ENCODE results near the gene LRRC38. TPM values are rescaled to one million over a fixed set of nuclear protein-coding genes. Genes with fewer than 3 reads are reported as not detected.

LRRC38 gene
- total RNA-seq, 2 donors from 2014 or later = 0.14 to 0.45 TPM

DNA sequence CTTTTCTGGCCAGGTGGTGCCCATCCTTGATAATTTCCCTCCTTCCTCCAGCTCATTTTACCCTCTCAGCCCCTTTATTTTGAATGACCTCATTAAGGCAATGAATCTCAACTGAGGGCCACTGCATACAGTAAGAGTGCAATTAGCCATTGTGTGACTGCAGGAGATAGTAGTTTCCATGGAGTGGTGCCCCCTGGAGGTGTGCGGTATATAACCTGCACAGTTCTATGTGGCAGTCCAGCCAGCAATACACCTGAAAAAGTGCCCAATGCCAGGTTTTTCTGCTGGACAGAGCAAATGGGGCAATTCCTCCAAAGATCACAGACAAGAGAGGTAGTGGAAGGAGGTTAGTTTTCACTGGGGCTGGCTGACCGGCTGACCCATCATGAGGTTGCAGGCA is 25.9 kb upstream of the LRRC38 start:
- Histone ChIP-seq H3K4me3 (no peak overlapping the region), H3K27ac (no peak overlapping the region), H3K4me1 (replicated peaks) (no peaks in the 10 kb centered on the region), H3K27me3 (replicated peaks; ENCODE audit: insufficient read depth) (no peaks in the 10 kb centered on the region), H3K36me3 (no peaks in the 10 kb centered on the region), H3K9me3 (no peaks in the 10 kb centered on the region)
- DNase-seq (ENCODE audit: low spot score) = no peak
- WGBS = 95% methylated on average over 2 of the region's 2 CpGs
- TF ChIP-seq POLR2AphosphoS5 (IDR thresholded peaks at IDR 0.05) (no peak), POLR2A (IDR thresholded peaks at IDR 0.05) (no peak)
- TF ChIP-seq, protein P1, sequence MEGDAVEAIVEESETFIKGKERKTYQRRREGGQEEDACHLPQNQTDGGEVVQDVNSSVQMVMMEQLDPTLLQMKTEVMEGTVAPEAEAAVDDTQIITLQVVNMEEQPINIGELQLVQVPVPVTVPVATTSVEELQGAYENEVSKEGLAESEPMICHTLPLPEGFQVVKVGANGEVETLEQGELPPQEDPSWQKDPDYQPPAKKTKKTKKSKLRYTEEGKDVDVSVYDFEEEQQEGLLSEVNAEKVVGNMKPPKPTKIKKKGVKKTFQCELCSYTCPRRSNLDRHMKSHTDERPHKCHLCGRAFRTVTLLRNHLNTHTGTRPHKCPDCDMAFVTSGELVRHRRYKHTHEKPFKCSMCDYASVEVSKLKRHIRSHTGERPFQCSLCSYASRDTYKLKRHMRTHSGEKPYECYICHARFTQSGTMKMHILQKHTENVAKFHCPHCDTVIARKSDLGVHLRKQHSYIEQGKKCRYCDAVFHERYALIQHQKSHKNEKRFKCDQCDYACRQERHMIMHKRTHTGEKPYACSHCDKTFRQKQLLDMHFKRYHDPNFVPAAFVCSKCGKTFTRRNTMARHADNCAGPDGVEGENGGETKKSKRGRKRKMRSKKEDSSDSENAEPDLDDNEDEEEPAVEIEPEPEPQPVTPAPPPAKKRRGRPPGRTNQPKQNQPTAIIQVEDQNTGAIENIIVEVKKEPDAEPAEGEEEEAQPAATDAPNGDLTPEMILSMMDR (IDR thresholded peaks at IDR 0.05) = no peak
- intact Hi-C loops (cut with DNase I) = loop anchor here (5.0 kb wide), 2 partner anchors 43 to 78 kb away; partner anchors contain the start of gene PDPN

DNA sequence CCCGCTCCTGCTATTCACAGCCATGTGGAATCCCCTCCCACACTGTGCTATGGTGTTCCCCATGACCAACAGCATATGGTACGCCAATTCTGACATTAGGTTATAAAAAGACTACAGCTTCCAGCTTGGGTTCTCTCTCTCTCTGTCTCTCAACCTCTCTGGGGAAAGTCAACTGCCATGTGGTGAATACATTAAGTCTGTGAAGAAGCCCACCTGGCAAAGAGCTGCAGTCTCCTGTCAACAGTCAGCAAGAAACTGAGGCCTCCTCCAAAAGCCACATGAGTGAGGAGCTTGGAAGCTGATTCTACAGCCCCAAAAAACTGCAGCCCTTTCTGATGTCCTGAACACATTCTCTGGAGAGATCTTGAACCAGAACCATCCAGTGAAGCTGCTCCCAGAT is 25.0 kb upstream of the LRRC38 start:
- no peak for DNase-seq (ENCODE audit: low spot score)
- no peak overlapping the region for H3K27ac ChIP-seq
- H3K4me1 ChIP-seq (replicated peaks) = no peaks in the 10 kb centered on the region
- intact Hi-C loops (cut with DNase I) = no loop called here
- TF ChIP-seq POLR2A (IDR thresholded peaks at IDR 0.05) (no peak), POLR2AphosphoS5 (IDR thresholded peaks at IDR 0.05) (no peak)
- TF ChIP-seq, protein P1 (IDR thresholded peaks at IDR 0.05) = no peak
- no peak overlapping the region for H3K4me3 ChIP-seq
- 95% methylated on average over 2 of the region's 2 CpGs for WGBS
- no peaks in the 10 kb centered on the region for H3K36me3 ChIP-seq
- no peaks in the 10 kb centered on the region for H3K9me3 ChIP-seq
- no peaks in the 10 kb centered on the region for H3K27me3 ChIP-seq (replicated peaks; ENCODE audit: insufficient read depth)

DNA sequence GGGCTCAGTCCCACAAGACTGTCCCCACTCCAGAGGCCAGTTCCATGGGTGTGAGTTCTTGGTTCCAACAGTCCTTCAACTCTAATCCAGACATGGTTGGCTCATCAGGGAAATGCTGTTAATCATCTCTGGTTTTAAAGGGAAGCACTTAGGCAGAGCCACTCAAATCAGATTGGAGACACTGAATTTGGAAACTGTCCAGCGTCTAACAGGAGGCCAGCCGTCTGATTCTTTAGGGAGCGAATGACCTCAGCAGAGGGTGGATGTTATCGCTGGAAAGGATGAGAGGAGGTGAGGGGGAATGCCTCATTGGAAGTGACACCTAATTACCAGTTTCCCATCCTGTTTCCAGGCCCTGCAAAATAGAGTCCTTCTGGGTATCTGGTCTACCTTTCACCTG is 22.8 kb upstream of the LRRC38 start:
- 76% methylated on average over 4 of the region's 4 CpGs for WGBS
- H3K4me1 ChIP-seq (replicated peaks) = no peaks in the 10 kb centered on the region
- no peaks in the 10 kb centered on the region for H3K27me3 ChIP-seq (replicated peaks; ENCODE audit: insufficient read depth)
- no peak for TF ChIP-seq POLR2A (IDR thresholded peaks at IDR 0.05)
- no peak for TF ChIP-seq POLR2AphosphoS5 (IDR thresholded peaks at IDR 0.05)
- TF ChIP-seq, protein P1 (IDR thresholded peaks at IDR 0.05) = no peak
- intact Hi-C loops (cut with DNase I) = no loop called here
- DNase-seq (ENCODE audit: low spot score) = no peak
- H3K27ac ChIP-seq = no peak overlapping the region
- no peaks in the 10 kb centered on the region for H3K36me3 ChIP-seq
- H3K4me3 ChIP-seq = no peak overlapping the region
- H3K9me3 ChIP-seq = no peaks in the 10 kb centered on the region

DNA sequence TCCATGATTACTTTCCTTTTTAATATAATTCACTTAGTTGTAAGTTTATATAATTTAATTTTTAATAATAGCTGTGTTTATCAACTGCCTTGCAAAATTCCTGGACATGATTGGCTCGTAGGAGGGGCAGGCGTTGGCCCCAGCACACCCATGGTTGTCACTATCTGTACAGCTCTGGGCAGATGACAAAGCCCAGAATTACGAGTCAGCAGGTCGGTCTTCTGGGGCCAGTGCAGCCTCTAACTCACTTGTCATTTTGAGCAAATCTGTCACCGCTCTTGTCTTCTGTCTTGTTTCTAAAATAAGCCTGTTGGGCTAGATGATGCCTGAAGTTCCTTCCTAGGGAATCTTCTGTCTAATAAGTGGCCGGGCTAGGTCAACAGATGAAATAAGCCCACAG is 21.4 kb upstream of the LRRC38 start:
- TF ChIP-seq, protein P1 (IDR thresholded peaks at IDR 0.05) = no peak
- no peak for TF ChIP-seq POLR2A (IDR thresholded peaks at IDR 0.05)
- no peak for TF ChIP-seq POLR2AphosphoS5 (IDR thresholded peaks at IDR 0.05)
- intact Hi-C loops (cut with DNase I) = no loop called here
- WGBS = 90% methylated on average over 6 of the region's 6 CpGs
- DNase-seq (ENCODE audit: low spot score) = no peak
- Histone ChIP-seq H3K27ac (no peak overlapping the region), H3K27me3 (replicated peaks; ENCODE audit: insufficient read depth) (no peaks in the 10 kb centered on the region), H3K36me3 (no peaks in the 10 kb centered on the region), H3K4me3 (no peak overlapping the region), H3K4me1 (replicated peaks) (no peaks in the 10 kb centered on the region), H3K9me3 (no peaks in the 10 kb centered on the region)

DNA sequence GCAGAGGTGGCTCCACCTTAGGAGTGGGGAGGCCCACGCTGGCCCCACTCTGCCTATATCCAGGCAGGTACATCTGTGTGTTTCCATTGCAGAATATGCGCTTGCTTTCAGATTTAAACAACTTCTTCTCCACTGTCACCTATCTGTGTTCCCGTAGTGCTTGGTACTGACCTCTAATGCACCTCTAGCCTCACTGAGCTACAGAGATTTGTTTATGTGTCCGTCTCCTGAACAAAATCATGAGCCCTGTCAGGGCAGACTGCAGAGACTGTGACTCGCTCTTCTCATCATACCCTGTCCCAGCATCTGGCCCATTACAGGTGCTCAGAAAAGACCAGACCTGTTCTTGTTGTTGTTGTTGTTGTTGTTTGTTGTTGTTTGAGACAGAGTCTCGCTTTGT is 14.5 kb upstream of the LRRC38 start:
- 87% methylated on average over 6 of the region's 6 CpGs for WGBS
- intact Hi-C loops (cut with DNase I) = no loop called here
- Histone ChIP-seq H3K27me3 (replicated peaks; ENCODE audit: insufficient read depth) (no peaks in the 10 kb centered on the region), H3K36me3 (no peaks in the 10 kb centered on the region), H3K9me3 (no peaks in the 10 kb centered on the region), H3K4me1 (replicated peaks) (no peaks in the 10 kb centered on the region), H3K27ac (no peak overlapping the region), H3K4me3 (no peak overlapping the region)
- no peak for DNase-seq (ENCODE audit: low spot score)
- TF ChIP-seq, protein P1 (IDR thresholded peaks at IDR 0.05) = no peak
- TF ChIP-seq POLR2AphosphoS5 (IDR thresholded peaks at IDR 0.05) (no peak), POLR2A (IDR thresholded peaks at IDR 0.05) (no peak)

Measured in prostate gland (tissue), 2 donors.